Caco-2 (cell line): ENCODE data around the gene KIRREL3. TPM values are rescaled to one million over a fixed set of nuclear protein-coding genes. Genes with fewer than 3 reads are reported as not detected.

Source experiments
- BruUV-seq: library from RNA; stranded (reverse); fragments of 400-500 nt; replicated peaks from 2 replicates; lab custom pipeline; 2021; lab: Mats Ljungman, UMichigan
- CTCF ChIA-PET: fragments of 300-600 bp; sonication (Branson Sonifier 250); formaldehyde crosslinking; loops from one replicate; lab custom pipeline; 2022; ENCODE audit warnings: antibody characterized with exemption; lab: Charles Lee
- POLR2A ChIA-PET: fragments of 300-600 bp; sonication (Branson Sonifier 250); formaldehyde crosslinking; loops from one replicate; lab custom pipeline; 2022; ENCODE audit warnings: antibody characterized with exemption; lab: Charles Lee
- DNase-seq, 2 experiments: peaks; one replicate each; pipeline versions ENCODE4 v3.0.0 to v3.0.0-alpha.2; 2020 to 2022
- H3K27me3 ChIP-seq: replicated peaks from 2 replicates; pipeline ENCODE4 v1.6.0; 2011; ENCODE audit warnings: low read length; ENCODE audit not compliant: control insufficient read depth, insufficient read depth
- H3K36me3 ChIP-seq: 2 replicates; pipeline ENCODE4 v1.5.1; 2011; ENCODE audit warnings: low read length; ENCODE audit not compliant: control insufficient read depth, insufficient read depth
- H3K4me1 ChIP-seq: fragments of 250-450 bp; sonication (Bioruptor Pico); 2 replicates; pipeline ENCODE4 v1.5.1; 2020; ENCODE audit warnings: mild to moderate bottlenecking
- H3K4me3 ChIP-seq: 2 replicates; pipeline ENCODE4 v1.5.1; 2011; ENCODE audit warnings: low read depth, mild to moderate bottlenecking, control low read depth, low read length
- H3K9me3 ChIP-seq: fragments of 250-450 bp; sonication (Bioruptor Pico); 2 replicates; pipeline ENCODE4 v1.5.1; 2020; ENCODE audit warnings: mild to moderate bottlenecking, moderate library complexity
- H3K27ac Mint-ChIP-seq: one replicate; pipeline ENCODE4 v1.8.0; 2022; ENCODE audit warnings: mixed read lengths; ENCODE audit not compliant: unreplicated experiment
- H3K27me3 Mint-ChIP-seq: one replicate; pipeline ENCODE4 v1.8.0; 2022; ENCODE audit warnings: mixed read lengths; ENCODE audit not compliant: insufficient read depth, unreplicated experiment
- H3K36me3 Mint-ChIP-seq: one replicate; pipeline ENCODE4 v1.8.0; 2022; ENCODE audit warnings: mild to moderate bottlenecking, mixed read lengths; ENCODE audit not compliant: insufficient read depth, unreplicated experiment
- H3K4me1 Mint-ChIP-seq: one replicate; pipeline ENCODE4 v1.8.0; 2022; ENCODE audit warnings: low read depth, mixed read lengths; ENCODE audit not compliant: unreplicated experiment
- H3K4me3 Mint-ChIP-seq: one replicate; pipeline ENCODE4 v1.8.0; 2022; ENCODE audit warnings: mild to moderate bottlenecking, moderate library complexity, mixed read lengths; ENCODE audit not compliant: unreplicated experiment
- H3K9me3 Mint-ChIP-seq: one replicate; pipeline ENCODE4 v1.8.0; 2022; ENCODE audit warnings: mixed read lengths; ENCODE audit not compliant: unreplicated experiment
- intact Hi-C: fragments of 100-400 bp; cut with micrococcal nuclease; formaldehyde crosslinking; loops from one replicate; pipeline ENCODE4 v1.10.0; 2022; ENCODE audit not compliant: unreplicated experiment
- total RNA-seq: library from RNA; stranded (reverse); gene quantifications from 2 replicates; pipeline ENCODE4 v1.2.3, GENCODE V29; 2022
- TF ChIP-seq, protein P1 (sequence below), 2 experiments: fragments of 200-600 bp in 1 of 2; IDR thresholded peaks; 1 replicate in 1 of 2; 2 replicates in 1 of 2; pipeline versions ENCODE4 v1.5.1 to v1.8.0; 2011 to 2022; ENCODE audit warnings: antibody characterized with exemption in 1 of 2, control low read depth in 1 of 2, inconsistent platforms in 1 of 2, low read depth in 1 of 2, low read length in 1 of 2, mild to moderate bottlenecking in 1 of 2, moderate library complexity in 1 of 2; ENCODE audit not compliant: insufficient read depth in 1 of 2, severe bottlenecking in 1 of 2, unreplicated experiment in 1 of 2

The KIRREL3 gene
- total RNA-seq, 1 experiment from 2014 or later = not detected

DNA sequence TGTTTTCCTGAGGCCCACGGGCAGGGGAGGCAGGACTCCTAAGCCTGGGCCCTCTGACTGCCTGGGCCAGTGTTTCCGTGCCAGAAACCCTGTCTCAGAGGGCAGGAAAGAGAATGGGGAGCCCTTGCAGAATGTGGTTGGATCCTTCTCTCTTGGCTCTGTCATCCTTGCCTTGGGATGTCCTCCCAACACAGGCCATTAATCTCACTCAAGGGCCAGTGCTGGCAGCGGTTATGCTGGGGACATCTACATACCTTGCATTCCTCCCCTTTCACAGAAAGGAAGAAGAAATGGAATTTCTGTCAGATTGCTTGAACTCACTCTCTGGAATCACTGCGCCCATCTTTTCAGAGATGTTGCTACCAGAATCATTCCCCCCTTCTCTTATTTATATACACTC lies 296.9 kb downstream of the KIRREL3 start:
- H3K9me3 ChIP-seq = no peaks in the 10 kb centered on the region; the same call in 1 of the 2 replicates
- Mint-ChIP-seq H3K9me3 (no peaks in the 10 kb centered on the region), H3K4me3 (no peak overlapping the region), H3K27ac (no peak overlapping the region), H3K36me3 (no peaks in the 10 kb centered on the region), H3K27me3 (peaks cover 19% of the 10 kb centered on the region), H3K4me1 (no peaks in the 10 kb centered on the region)
- H3K27me3 ChIP-seq = peaks cover 2% of the 10 kb centered on the region
- TF ChIP-seq, protein P1, sequence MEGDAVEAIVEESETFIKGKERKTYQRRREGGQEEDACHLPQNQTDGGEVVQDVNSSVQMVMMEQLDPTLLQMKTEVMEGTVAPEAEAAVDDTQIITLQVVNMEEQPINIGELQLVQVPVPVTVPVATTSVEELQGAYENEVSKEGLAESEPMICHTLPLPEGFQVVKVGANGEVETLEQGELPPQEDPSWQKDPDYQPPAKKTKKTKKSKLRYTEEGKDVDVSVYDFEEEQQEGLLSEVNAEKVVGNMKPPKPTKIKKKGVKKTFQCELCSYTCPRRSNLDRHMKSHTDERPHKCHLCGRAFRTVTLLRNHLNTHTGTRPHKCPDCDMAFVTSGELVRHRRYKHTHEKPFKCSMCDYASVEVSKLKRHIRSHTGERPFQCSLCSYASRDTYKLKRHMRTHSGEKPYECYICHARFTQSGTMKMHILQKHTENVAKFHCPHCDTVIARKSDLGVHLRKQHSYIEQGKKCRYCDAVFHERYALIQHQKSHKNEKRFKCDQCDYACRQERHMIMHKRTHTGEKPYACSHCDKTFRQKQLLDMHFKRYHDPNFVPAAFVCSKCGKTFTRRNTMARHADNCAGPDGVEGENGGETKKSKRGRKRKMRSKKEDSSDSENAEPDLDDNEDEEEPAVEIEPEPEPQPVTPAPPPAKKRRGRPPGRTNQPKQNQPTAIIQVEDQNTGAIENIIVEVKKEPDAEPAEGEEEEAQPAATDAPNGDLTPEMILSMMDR (IDR thresholded peaks at IDR 0.05; ENCODE audit: insufficient read depth in 1 of 2, low read depth in 1 of 2, low read length in 1 of 2, severe bottlenecking in 1 of 2, unreplicated experiment in 1 of 2) = no peak
- intact Hi-C loops = no loop called here
- ChIA-PET POLR2A (no interaction called here), CTCF (no interaction called here)
- no TSS peak for BruUV-seq
- H3K36me3 ChIP-seq = no peaks in the 10 kb centered on the region
- no peak overlapping the region for H3K4me3 ChIP-seq
- DNase-seq = no peak
- no peaks in the 10 kb centered on the region for H3K4me1 ChIP-seq

DNA sequence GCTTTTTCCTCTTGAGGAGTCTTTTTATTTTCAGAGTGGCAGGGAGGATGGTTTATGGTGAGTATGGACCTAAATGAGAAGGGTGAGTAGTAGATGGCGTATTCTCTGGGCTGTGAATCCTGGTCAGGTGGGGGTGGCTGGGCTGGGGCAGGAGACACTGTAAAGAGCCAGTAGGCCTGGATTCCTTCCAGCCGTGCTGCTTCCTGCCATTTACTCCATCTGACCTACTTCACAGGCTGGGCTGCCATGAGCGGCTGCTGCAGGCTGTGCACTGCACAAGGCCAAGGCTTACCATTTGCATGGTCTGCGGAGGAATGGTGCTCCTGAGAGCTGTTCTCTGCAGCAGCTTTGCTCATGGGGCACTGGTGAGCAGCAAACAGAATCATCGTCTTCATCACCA lies 297.6 kb downstream of the KIRREL3 start:
- Histone ChIP-seq H3K36me3 (no peaks in the 10 kb centered on the region), H3K4me3 (no peak overlapping the region), H3K4me1 (no peaks in the 10 kb centered on the region), H3K27me3 (peaks cover 2% of the 10 kb centered on the region), H3K9me3 (no peaks in the 10 kb centered on the region; the same call in 1 of the 2 replicates)
- DNase-seq = no peak
- Mint-ChIP-seq H3K4me3 (no peak overlapping the region), H3K27me3 (peaks cover 21% of the 10 kb centered on the region), H3K27ac (no peak overlapping the region), H3K4me1 (no peaks in the 10 kb centered on the region), H3K36me3 (no peaks in the 10 kb centered on the region), H3K9me3 (no peaks in the 10 kb centered on the region)
- TF ChIP-seq, protein P1 (IDR thresholded peaks at IDR 0.05; ENCODE audit: insufficient read depth in 1 of 2, low read depth in 1 of 2, low read length in 1 of 2, severe bottlenecking in 1 of 2, unreplicated experiment in 1 of 2) = no peak
- BruUV-seq = no TSS peak
- ChIA-PET CTCF (no interaction called here), POLR2A (no interaction called here)
- intact Hi-C loops = no loop called here

DNA sequence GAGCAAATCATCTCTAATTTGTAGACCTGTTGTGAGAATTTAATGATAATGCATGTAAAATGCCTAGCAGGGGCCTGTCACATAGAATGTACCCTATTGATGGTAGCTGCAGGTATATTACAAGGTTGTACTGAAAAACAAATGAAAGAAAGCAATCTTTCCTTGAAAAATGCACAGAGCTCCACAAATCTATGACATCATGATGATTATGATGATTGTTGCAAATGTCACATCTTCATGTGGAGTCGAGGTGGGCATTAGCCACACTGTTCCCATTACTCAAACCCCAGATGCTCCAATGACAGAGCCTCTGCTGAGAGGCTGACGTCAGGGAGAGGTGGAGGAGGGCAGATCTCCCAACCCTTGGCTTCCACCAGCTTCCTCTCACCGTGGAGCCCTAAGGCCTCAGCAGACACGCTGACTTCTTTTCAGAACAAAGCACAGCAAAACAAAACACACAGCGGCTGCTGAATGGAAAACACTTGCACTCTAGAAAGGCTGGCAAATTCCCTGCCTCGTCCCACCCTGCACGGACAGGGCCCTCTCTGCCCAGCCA lies 298.3 kb downstream of the KIRREL3 start:
- CTCF ChIA-PET = no interaction called here
- peaks cover 2% of the 10 kb centered on the region for H3K27me3 ChIP-seq
- TF ChIP-seq, protein P1 (IDR thresholded peaks at IDR 0.05; ENCODE audit: insufficient read depth in 1 of 2, low read depth in 1 of 2, low read length in 1 of 2, severe bottlenecking in 1 of 2, unreplicated experiment in 1 of 2) = no peak

More for the DNA sequence above, 298.3 kb downstream of the KIRREL3 start:
- Mint-ChIP-seq H3K4me3 (no peak overlapping the region), H3K36me3 (no peaks in the 10 kb centered on the region), H3K4me1 (no peaks in the 10 kb centered on the region), H3K27ac (no peak overlapping the region), H3K27me3 (peaks cover 18% of the 10 kb centered on the region), H3K9me3 (no peaks in the 10 kb centered on the region)
- DNase-seq = no peak
- Histone ChIP-seq H3K36me3 (no peaks in the 10 kb centered on the region), H3K9me3 (no peaks in the 10 kb centered on the region; the same call in 1 of the 2 replicates), H3K4me3 (no peak overlapping the region), H3K4me1 (no peaks in the 10 kb centered on the region)
- no TSS peak for BruUV-seq
- intact Hi-C loops = no loop called here
- POLR2A ChIA-PET = no interaction called here
